Liver (tissue), 9 donors: ENCODE measurements around the gene ABLIM1. TPM values are rescaled to one million over a fixed set of nuclear protein-coding genes. Genes with fewer than 3 reads are reported as not detected.

Experiments used
- DNase-seq: peaks from one replicate; pipeline ENCODE4 v3.0.0-alpha.2; 2017; ENCODE audit warnings: low spot score
- H3K27ac ChIP-seq, 2 donors: one replicate each; pipeline ENCODE4 v1.7.0; 2013; ENCODE audit warnings: inconsistent platforms in 2 of 2, low read length in 2 of 2, control low read depth in 1 of 2, low read depth in 1 of 2, mild to moderate bottlenecking in 1 of 2
- H3K27me3 ChIP-seq, 4 donors: one replicate each; pipeline versions ENCODE4 v1.6.1 to v1.7.0; 2013; ENCODE audit warnings: low read length in 3 of 4, inconsistent platforms in 1 of 4, mild to moderate bottlenecking in 1 of 4, moderate library complexity in 1 of 4; ENCODE audit not compliant: control insufficient read depth in 4 of 4, insufficient read depth in 4 of 4
- H3K36me3 ChIP-seq, 4 donors: one replicate each; pipeline versions ENCODE4 v1.6.1 to v1.7.0; 2013; ENCODE audit warnings: low read length in 3 of 4, mild to moderate bottlenecking in 3 of 4, low read depth in 1 of 4, moderate library complexity in 1 of 4; ENCODE audit not compliant: control insufficient read depth in 4 of 4, insufficient read depth in 3 of 4
- H3K4me1 ChIP-seq, 4 donors: one replicate each; pipeline versions ENCODE4 v1.6.1 to v1.7.0; 2013; ENCODE audit warnings: low read length in 3 of 4, mild to moderate bottlenecking in 3 of 4, moderate library complexity in 1 of 4; ENCODE audit not compliant: control insufficient read depth in 4 of 4, insufficient read depth in 4 of 4
- H3K4me3 ChIP-seq, 3 donors: one replicate each; pipeline versions ENCODE4 v1.6.1 to v1.7.0; 2013; ENCODE audit warnings: low read length in 3 of 3, control low read depth in 1 of 3, low read depth in 1 of 3, mild to moderate bottlenecking in 1 of 3
- H3K9ac ChIP-seq, 2 donors: one replicate each; pipeline ENCODE4 v1.7.0; 2013; ENCODE audit warnings: low read length in 2 of 2, mild to moderate bottlenecking in 2 of 2, moderate library complexity in 2 of 2, control low read depth in 1 of 2, low read depth in 1 of 2
- H3K9me3 ChIP-seq, 4 donors: one replicate each; pipeline versions ENCODE4 v1.6.1 to v1.7.0; 2013; ENCODE audit warnings: low read length in 3 of 4; ENCODE audit not compliant: control insufficient read depth in 4 of 4
- ATF3 ChIP-seq: IDR thresholded peaks from 2 replicates; pipeline ENCODE4 v1.6.1; 2016; ENCODE audit warnings: antibody characterized with exemption
- FOXA1 ChIP-seq: IDR thresholded peaks from 2 replicates; pipeline ENCODE4 v1.6.1; 2016; ENCODE audit warnings: antibody characterized with exemption
- FOXA2 ChIP-seq: IDR thresholded peaks from 2 replicates; pipeline ENCODE4 v1.6.1; 2016; ENCODE audit warnings: antibody characterized with exemption
- HNF4A ChIP-seq, 2 donors: conservative IDR thresholded peaks; 2 replicates each; pipeline ENCODE4 v1.6.1; 2016; ENCODE audit warnings: antibody characterized with exemption in 2 of 2, mild to moderate bottlenecking in 2 of 2
- HNF4G ChIP-seq: IDR thresholded peaks from 2 replicates; pipeline ENCODE4 v1.6.1; 2016; ENCODE audit warnings: antibody characterized with exemption
- JUND ChIP-seq, 2 donors: IDR thresholded peaks; 2 replicates each; pipeline ENCODE4 v1.6.1; 2016; ENCODE audit warnings: antibody characterized with exemption in 2 of 2
- MAX ChIP-seq: IDR thresholded peaks from 2 replicates; pipeline ENCODE4 v1.6.1; 2016; ENCODE audit warnings: antibody characterized with exemption
- NR2F2 ChIP-seq: IDR thresholded peaks from 2 replicates; pipeline ENCODE4 v1.6.1; 2016; ENCODE audit warnings: antibody characterized with exemption
- RAD21 ChIP-seq, 2 donors: IDR thresholded peaks; 2 replicates each; pipeline ENCODE4 v1.6.1; 2016; ENCODE audit warnings: antibody characterized with exemption in 2 of 2, mild to moderate bottlenecking in 2 of 2
- RXRA ChIP-seq, 2 donors: IDR thresholded peaks; 2 replicates each; pipeline ENCODE4 v1.6.1; 2017 to 2018; ENCODE audit warnings: antibody characterized with exemption in 2 of 2, mild to moderate bottlenecking in 1 of 2
- SP1 ChIP-seq: IDR thresholded peaks from 2 replicates; pipeline ENCODE4 v1.6.1; 2018; ENCODE audit warnings: antibody characterized with exemption, mild to moderate bottlenecking
- TAF1 ChIP-seq: conservative IDR thresholded peaks from 2 replicates; pipeline ENCODE4 v1.6.1; 2016; ENCODE audit warnings: antibody characterized with exemption, mild to moderate bottlenecking
- YY1 ChIP-seq: IDR thresholded peaks from 2 replicates; pipeline ENCODE4 v1.6.1; 2016; ENCODE audit warnings: antibody characterized with exemption, mild to moderate bottlenecking
- WGBS: extraction: QIAGEN DNeasy Blood & Tissue Kit; methylation state at CpG from one replicate; pipeline ENCODE4 v1.1.7; 2013; 5-methylcytosine and 5-hydroxymethylcytosine counted together
- polyA plus RNA-seq, 2 donors: library from polyadenylated mRNA; stranded (reverse) in 1 of 2; unstranded in 1 of 2; fragments of 200-250 nt in 1 of 2; fragments of >200 nt in 1 of 2; fragmentation: Nextera tagmentation in 1 of 2; extraction: Ambion mirVana in 1 of 2; gene quantifications; one replicate each; pipeline versions ENCODE4 v1.2.1 to v1.2.3, GENCODE V29; 2013 to 2015
- total RNA-seq, 2 donors: library from RNA; depleted of rRNA; stranded (reverse); fragments of >200 nt; gene quantifications; one replicate each; pipeline ENCODE4 v1.2.3, GENCODE V29; 2014
- TF ChIP-seq, protein P1 (sequence below): fragments of 150-350 bp; IDR thresholded peaks from 2 replicates; pipeline ENCODE4 v1.5.1; 2017; ENCODE audit warnings: improper control_type of control experiment, low read depth, low read length; ENCODE audit not compliant: missing input control
- TF ChIP-seq, protein P2 (sequence below): IDR thresholded peaks from 2 replicates; pipeline ENCODE4 v1.6.1; 2016; ENCODE audit warnings: antibody characterized with exemption, mild to moderate bottlenecking
- donor health status: healthy.
- donor health status: healthy.
- donor health status: healthy.
- donor health status: healthy.
- donor health status: healthy.

The ABLIM1 gene
- total and polyA plus RNA-seq, 4 donors: 10.9 to 31.3 (median 13.1) TPM

DNA sequence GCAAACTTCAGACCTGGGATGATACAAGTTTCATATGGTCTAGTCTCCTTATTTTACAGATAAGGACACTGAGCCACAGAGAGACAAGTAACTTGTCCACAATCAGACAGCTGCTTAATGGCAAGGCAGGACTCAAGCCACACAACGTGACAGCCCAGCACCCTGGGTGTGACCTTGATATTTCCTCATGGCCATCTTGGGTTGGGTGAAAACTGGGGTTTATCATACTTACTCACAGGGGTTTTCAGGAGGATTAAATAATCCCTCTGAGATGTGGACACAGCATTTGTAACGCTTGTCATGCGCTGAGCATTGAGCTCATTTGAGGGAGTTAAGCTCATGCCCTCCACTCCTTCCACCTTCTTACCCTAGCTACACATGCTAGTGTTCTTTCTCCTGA is 58.0 kb downstream of the ABLIM1 start:
- Histone ChIP-seq H3K27ac (no peak overlapping the region), H3K36me3 (peaks cover 0 to 15% (median 9%) of the 10 kb centered on the region in 4 donors), H3K4me1 (peaks cover 0 to 8% (median 4%) of the 10 kb centered on the region in 4 donors), H3K9ac (no peak overlapping the region), H3K4me3 (no peak overlapping the region), H3K9me3 (no peaks in the 10 kb centered on the region), H3K27me3 (no peaks in the 10 kb centered on the region)
- 94% methylated on average over 3 of the region's 3 CpGs for WGBS
- no peak for TF ChIP-seq RAD21 (IDR thresholded peaks at IDR 0.05)
- no peak for TF ChIP-seq MAX
- TF ChIP-seq TAF1: no peak
- no peak for TF ChIP-seq NR2F2
- TF ChIP-seq RXRA (IDR thresholded peaks at IDR 0.05): no peak
- DNase-seq: no peak

DNA sequence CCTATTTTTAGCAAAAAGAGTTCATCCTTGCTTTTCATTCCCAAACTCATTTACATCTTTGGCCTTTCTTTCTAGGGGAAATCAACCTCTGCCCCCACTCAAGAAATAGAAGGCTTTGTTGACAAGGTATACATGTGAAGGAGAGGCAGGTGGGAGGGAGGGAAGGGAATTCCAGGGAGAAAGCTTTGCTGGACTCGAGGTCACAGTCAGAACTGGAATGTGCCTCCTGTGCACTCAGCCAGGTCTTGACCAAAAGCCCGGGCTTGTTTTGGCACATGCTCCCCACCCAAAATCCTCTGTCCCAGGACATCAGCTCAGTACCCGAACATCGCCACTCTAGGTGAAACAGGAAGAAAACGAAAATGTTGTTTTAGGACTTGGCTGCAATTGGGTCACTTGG is 61.3 kb downstream of the ABLIM1 start:
- Histone ChIP-seq H3K9me3 (peaks cover 0 to 4% (median 0%) of the 10 kb centered on the region in 4 donors), H3K4me3 (no peak overlapping the region), H3K4me1 (no peaks in the 10 kb centered on the region), H3K9ac (no peak overlapping the region), H3K27me3 (no peaks in the 10 kb centered on the region), H3K27ac (no peak overlapping the region), H3K36me3 (peaks cover 0 to 15% (median 11%) of the 10 kb centered on the region in 4 donors)
- no peak for DNase-seq
- TF ChIP-seq JUND (IDR thresholded peaks at IDR 0.05) (no peak), MAX (no peak), HNF4A (conservative IDR thresholded peaks at IDR 0.05) (no peak), FOXA1 (no peak), FOXA2 (no peak), ATF3 (no peak), SP1 (no peak), RXRA (IDR thresholded peaks at IDR 0.05) (no peak), TAF1 (no peak), HNF4G (no peak), NR2F2 (no peak), YY1 (no peak)
- TF ChIP-seq, protein P1, sequence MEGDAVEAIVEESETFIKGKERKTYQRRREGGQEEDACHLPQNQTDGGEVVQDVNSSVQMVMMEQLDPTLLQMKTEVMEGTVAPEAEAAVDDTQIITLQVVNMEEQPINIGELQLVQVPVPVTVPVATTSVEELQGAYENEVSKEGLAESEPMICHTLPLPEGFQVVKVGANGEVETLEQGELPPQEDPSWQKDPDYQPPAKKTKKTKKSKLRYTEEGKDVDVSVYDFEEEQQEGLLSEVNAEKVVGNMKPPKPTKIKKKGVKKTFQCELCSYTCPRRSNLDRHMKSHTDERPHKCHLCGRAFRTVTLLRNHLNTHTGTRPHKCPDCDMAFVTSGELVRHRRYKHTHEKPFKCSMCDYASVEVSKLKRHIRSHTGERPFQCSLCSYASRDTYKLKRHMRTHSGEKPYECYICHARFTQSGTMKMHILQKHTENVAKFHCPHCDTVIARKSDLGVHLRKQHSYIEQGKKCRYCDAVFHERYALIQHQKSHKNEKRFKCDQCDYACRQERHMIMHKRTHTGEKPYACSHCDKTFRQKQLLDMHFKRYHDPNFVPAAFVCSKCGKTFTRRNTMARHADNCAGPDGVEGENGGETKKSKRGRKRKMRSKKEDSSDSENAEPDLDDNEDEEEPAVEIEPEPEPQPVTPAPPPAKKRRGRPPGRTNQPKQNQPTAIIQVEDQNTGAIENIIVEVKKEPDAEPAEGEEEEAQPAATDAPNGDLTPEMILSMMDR: no peak
- TF ChIP-seq, protein P2, sequence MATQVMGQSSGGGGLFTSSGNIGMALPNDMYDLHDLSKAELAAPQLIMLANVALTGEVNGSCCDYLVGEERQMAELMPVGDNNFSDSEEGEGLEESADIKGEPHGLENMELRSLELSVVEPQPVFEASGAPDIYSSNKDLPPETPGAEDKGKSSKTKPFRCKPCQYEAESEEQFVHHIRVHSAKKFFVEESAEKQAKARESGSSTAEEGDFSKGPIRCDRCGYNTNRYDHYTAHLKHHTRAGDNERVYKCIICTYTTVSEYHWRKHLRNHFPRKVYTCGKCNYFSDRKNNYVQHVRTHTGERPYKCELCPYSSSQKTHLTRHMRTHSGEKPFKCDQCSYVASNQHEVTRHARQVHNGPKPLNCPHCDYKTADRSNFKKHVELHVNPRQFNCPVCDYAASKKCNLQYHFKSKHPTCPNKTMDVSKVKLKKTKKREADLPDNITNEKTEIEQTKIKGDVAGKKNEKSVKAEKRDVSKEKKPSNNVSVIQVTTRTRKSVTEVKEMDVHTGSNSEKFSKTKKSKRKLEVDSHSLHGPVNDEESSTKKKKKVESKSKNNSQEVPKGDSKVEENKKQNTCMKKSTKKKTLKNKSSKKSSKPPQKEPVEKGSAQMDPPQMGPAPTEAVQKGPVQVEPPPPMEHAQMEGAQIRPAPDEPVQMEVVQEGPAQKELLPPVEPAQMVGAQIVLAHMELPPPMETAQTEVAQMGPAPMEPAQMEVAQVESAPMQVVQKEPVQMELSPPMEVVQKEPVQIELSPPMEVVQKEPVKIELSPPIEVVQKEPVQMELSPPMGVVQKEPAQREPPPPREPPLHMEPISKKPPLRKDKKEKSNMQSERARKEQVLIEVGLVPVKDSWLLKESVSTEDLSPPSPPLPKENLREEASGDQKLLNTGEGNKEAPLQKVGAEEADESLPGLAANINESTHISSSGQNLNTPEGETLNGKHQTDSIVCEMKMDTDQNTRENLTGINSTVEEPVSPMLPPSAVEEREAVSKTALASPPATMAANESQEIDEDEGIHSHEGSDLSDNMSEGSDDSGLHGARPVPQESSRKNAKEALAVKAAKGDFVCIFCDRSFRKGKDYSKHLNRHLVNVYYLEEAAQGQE: no peak
- 70% methylated on average over 5 of the region's 5 CpGs for WGBS
